Stimulated activated CD8-positive, alpha-beta memory T cell treated with anti-CD3 and anti-CD28 coated beads, Interleukin-15, amount 100 ng/mL, for 48 hours (primary cell): ENCODE results near the gene EEPD1.

Experiments used
- DNase-seq, 2 donors: peaks; one replicate each; pipeline ENCODE4 v3.0.0-alpha.2; 2020; ENCODE audit warnings: low read depth in 2 of 2

The EEPD1 gene

DNA sequence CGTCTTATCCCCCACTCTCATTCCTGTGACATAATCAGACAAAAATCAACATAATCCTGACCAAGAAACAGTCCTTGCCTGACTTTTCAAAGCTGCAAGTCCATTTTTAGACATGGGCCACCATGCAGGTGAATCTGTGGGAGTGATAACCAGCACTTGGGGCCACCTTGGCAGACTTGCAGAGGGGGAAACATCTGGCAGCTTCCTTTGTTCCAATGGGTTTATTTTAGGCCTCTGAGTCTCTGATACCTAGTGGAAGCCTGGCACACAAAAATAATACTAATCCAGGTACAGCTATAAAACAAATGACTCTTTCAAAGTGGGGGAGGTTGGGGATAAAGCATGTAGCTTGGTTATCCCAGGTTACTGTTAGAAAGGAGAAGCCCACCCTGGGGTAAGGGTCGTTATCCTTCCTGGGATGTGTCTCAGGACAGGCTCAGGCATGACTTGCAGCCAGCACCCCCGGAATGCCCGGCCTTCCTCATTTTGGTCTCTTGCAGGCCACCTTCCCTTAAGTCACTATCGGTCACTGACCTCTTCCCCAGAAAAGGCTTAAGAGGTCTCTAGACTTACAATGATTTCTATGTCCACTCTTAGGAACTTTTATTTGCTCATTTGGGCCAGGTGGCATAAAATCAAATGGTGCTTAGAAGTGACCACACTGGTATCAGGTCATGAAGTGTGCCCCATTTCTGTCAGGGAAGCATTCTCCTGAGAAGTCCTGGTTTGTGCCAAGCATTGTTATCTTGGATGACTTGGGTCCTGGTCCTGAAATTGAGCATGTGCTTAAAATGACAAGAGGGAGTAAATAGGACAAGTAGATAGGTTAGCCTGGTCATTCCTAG, 37.6 kb downstream of the EEPD1 start:
- DNase-seq = no peak

DNA sequence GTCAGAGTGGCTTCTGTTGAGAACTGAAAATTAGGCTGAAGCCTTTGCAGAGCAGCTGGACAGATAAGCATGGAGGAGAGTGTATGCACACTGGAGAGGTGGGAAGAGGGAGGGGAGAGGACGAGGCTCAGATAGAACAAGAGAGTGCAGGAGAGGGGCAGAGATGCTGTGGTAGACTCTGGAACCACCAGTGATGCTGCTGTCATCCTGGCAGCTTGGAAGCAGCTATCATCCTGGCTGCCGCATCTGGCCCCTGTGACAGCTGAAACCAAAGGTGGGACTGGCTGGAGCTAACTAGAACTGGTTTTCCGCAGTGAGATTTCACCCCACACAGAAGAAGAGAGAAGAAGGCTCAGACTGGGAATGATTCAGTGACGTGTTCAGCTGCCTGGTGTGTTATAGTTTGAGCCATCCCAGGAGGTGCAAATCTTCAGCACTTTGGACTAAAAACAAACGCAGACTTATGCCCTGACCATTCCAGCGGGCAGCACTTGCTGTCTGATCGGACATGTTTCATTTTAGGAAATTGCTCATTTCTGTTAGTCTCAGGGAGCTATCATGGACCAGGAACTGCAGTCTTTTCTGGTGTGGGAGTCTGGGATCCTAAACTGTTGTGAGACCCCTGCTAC, 38.4 kb downstream of the EEPD1 start:
- no peak for DNase-seq

DNA sequence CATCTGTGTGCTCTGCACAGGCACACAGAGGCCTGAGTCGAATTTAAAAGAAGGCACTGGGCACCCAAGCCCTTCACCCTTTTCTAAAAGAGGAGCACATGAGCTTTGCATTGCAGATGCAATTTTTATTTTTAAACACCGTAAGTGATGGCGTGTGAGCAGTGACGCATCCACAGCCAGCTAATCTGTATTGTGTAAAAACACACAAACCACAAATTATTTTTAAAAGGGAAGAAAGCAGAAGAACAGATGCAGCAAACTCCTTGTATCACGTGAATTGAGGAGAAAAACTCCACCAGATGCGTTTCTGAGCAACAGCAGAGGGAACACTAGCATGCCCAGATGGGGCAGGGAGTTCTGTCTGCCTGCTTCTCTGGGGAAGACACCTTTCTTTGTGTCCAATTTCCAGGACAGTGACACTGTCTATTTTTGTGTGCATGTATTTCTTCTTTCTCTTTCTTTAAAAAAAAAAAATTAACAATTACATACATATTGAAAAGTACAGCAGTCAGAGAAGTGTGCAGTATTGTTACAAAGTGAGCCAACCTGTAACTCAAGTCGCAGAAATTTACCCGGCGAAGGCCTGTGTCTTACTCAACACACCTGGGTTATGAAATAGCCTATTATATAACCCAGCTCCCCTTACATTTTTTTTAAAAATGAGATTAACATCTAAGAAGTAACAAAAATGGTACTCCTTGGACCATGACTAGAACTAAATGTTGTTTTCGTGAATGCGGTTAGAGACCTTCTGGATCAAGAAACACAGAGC, 39.2 kb downstream of the EEPD1 start:
- DNase-seq = no peak

DNA sequence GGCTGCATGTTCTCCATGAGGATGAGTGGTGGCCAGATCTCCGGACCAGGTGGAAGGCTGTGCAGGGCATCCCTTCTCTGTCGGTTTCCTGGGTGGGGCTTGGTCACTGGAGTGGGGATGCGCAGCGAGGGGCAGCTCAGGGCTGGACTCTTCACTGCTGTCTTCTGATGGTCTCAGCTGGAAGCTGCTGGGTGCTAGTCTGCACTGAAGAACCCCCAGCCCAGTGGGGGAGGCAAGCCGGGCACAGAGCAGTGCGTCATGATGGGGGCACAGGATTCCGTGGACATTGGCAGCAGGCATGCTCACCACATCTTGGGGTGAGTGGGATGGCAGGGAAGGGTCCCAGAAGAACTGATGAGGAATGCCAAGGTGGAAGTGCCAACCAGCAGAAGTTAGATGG, 39.8 kb downstream of the EEPD1 start:
- no peak for DNase-seq

DNA sequence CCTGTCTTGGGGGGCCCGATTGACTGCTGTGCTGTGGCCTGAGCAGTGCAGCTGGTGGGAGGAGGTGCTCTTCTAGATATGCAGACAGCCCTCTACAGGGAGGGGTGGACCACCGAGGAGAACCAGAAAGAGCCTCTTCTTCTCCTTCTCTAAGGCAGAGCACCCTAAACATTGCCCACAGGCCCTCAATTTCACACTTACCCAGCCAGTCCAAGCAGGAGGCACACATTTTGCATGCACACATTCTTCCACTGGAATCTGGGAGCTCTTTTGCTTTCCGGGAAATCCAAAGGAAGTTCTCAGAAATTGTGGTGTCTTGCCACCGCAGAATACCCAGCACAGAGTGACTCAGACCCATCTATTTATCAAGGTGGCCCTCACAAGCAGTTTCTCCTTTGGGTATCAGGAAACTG, 45.8 kb downstream of the EEPD1 start:
- no peak for DNase-seq

DNA sequence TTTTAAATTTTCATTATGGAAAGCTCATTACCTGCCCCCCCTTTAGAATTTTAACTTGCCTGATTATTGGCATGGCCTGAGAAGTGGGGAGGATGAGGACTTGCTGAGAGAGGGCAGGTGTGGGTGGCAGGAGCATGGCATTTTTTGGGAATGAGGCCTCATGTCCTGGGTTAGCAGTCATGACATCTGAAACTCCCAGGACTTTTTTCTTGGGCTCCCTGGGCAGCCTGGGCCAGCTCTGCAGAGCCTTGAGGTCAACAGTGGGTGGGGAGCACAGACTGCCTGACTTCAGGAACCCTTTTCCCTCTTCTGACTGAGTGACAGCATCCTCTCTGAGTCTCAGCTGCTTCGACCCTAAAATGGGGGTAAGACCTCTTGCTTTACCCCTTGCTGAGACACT, 46.3 kb downstream of the EEPD1 start:
- DNase-seq = no peak

DNA sequence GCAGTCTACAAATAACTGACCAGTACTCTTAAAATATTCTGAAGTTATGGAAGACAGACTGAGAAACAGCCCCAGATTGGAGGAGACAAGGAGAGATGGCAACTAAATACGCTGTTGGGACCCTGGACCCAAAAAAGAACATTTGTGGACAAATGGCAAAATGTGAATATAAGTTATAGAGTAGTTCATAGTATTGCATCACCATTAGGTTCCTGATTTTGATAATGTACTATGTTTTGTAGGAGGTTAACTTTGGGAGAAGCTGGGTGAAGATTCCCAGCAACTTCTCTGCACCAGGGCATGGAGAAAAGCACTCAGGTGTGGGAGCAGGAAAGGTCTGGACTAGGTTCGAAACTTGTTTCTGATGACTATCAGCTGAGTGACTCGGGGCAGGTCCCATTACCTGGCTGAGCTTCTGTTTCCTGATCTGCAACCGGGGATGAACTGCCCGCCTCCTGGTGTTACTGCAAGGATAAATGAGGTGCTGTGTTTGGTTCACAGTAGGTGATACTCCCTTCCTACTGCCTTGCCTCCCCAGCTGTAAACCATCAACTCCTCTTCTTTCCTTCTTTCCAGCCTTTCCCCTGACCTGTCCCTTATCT, 48.2 kb downstream of the EEPD1 start:
- DNase-seq = no peak

DNA sequence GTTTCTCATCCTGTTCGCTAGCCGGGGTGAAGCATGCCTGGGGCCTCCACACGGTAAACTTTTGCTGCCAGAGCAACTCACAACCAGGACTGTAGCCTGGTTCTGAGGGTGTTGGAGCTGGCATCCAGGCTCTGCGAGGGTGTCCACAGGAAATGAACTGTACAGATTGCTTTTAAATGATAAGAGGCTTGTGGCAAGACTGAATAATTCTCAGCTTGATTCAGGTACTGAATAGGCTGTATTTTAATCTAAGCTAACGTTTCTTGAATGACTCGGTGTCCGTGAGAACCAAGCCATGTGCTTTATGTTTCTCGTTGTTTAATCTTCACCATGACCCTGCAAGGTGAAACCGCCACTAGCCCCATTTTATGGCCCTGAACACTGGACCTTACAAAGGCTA, 49.3 kb downstream of the EEPD1 start:
- no peak for DNase-seq

DNA sequence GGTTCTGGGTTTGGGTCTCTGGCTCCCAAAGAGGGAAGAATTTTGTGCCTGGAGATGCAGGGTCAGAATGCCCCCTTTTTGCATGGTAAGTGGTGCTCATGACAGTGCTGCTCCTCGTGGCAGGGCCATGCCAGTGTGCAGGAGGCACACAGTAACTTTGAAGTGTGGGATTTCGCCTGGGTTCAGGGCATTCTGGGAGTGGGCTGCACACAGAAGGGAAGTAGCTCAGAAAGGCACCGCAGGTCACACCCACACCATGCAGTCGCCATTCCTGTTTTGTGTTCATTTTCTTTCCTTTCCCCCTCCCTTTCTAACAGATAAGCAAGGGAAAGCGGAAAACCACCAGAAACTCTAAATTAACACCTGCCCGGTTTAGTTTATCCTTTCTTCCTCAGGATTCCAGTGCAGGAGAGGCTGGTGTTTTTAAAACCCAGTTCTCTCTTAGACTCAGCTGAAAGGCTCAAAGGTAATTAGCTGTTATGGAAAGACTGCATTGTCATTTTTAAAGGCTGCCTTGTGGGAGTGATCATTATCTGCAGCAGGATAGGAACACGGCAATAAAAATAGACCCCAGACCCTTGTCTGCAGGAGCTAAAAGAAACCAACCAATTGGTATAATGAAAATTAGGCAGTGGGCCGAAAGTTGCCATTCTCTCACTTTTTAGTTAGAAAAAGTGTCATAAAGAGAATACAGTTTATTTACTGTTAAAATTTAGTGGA, 50.2 kb downstream of the EEPD1 start:
- DNase-seq = no peak

DNA sequence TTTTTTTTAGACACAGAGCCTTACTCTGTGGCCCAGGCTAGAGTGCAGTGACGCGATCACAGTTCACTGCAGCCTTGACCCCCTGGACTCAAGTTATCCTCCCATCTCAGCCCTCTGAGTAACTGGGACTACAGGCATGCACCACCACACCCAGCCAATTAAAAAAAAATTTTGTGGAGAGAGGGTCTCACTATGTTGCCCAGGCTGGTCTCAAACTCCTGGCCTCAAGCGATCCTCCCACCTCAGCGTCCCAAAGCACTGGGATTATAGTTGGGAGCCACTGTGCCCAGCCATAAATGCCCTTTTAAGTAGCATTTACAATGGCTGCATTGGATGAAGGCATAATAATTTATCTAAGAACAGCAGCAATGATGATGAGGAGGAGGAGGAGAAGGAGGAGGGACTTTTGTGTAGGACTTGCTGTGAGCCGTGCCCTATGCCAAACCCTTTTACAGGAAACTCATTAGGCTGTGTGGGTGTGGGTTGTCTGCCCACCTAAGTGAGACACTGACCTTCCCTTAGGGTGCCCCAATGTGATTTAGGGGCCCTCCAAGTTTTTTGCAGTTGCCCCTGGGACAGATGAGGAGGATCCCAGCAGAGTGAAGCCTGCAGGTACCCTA, 51.1 kb downstream of the EEPD1 start:
- DNase-seq = no peak

DNA sequence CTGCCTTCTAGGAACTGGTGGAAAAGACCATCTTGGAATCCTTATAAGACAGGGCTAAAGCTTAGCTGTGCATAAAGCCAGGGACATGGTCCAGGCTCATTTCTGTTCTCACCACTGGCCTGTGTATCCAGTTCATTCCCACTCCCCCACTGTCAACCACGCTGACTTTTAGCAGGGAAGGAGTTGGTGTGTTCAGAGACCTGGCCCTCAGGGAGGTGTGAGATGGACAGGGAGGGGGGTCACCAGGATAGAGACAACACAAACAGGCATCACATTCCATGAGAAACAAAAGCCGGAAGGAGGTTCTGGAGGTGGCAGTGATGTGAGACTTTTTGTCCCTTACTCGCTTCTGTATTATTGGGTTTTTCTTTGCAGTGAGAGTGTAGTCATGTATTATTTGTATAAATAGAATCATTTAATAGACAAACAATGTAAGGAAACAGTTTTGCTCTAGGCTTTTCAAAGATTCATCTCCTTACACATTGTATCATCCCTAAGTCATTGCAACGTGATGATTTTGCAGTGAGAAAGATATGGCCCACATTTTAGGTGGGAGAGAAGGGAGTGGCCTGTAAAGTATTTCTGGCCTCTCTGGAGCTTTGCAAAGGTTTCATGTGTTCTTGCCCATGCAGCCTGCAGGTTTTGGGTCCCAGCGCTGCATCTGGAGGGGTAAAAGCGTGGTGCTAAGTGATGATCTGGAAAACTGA, 52.0 kb downstream of the EEPD1 start:
- no peak for DNase-seq

DNA sequence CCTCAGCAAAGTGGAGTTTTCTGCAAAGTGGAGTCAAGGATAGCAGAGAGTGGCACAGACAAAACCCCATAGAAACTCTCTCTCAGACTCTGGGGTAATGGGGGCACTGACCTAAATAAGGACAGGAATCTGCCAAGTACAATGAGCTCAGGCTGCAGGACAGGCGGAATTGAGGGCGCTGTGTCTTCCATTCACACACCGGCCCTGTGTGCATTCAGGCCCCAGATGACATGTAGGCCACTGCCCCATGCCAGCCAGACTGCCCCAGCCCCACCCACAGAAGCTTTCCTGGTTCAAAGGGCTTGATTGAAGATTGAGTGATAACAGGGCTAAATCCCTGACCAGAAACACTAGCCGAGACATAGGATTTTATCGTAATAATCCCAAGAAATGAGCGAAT, 52.7 kb downstream of the EEPD1 start:
- no peak for DNase-seq

DNA sequence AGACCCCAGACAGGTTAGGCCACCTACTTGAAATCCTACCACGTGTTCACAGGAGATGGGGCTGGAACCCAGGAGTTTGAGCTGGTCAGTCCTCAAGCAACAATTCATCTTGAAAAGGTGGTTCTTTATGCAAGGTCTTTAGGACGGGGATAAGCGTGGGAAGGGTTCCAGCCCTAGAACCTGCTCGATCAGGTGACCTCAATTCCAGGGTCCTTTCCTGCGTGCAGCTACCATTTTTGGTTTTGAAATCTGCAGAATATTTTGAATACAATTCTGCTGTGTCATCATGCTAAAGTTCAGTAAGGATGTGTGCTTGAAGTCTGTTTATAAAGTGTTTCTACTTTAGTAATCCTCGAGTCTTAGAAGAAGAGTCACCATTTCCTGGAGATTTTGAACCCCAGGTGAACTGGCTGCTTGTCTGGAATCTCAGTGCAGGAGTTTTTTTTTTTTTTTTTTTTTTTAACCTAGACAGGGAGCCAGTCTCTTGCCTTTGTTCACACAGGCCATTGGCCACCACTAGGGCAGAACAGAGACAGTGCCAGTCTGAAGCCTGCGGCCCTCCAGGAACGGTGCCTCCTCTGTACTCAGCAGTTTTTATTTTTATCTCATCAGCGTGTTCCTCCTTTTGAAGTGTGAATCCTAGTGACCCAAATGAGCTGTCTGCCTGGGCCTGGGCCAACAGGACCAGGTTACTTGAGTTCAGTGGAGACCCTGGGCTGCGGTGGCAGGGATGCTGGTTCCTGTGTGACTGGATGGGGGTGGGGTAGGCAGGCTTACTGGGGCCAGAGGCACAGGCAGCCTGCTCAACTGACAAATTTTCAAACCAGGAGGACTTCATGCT, 54.6 kb downstream of the EEPD1 start:
- DNase-seq = no peak

DNA sequence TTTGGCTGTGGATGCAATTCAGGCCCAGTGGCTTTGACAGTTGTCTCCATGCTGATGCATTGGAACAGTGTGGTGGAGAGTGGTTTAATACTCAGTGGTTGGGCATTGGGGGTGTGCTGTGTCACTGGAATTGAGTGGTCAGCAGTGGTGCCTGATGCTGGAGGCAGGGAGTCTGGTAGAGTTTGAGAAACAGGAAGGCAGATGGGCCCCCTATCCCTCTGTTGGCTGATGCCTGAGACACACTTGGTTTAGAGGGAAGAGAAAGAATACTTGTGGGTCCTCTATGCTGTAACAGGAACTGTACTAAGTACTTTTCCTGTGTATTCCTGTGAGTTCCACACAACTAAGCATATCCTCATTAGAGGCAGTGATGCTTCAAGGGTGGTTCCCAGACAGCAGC, 55.4 kb downstream of the EEPD1 start:
- DNase-seq = no peak

DNA sequence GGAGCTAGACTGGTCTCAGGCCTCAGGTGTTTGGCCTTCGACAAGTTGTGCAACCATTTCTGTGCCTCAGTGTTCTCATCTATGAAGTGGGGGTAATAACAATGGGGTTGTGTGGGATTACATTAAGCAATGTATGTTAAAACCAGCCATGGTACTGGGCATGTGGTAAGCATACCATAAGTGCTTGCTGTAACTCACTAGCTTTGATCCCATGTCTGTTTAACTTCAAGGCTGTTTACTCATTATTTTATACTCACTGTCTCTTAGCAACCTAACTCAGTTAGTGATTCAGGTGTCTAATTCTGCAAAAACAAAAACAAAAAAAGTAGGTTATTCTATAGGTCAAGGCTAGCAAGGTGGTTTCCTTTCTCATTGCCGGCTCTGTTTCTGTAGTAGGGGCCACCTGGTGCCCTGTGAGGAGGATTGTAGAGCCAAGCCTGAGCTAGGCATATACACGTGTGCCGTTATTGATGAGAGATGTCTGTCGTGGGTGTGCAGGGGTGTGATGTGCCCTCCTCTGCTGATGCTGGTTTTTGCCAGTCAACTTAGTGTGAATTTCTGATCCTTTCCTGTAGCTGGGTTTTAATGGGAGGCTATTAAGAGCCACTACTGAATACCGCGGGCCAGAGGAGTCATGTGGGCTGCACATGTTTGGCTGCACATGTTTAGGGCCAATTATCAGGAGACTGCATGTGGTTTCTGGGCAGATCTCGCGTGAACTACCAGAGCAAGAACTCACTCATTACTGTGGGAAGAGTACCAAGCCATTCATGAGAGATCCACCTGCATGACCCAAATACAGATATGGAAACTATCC, 56.2 kb downstream of the EEPD1 start:
- no peak for DNase-seq

DNA sequence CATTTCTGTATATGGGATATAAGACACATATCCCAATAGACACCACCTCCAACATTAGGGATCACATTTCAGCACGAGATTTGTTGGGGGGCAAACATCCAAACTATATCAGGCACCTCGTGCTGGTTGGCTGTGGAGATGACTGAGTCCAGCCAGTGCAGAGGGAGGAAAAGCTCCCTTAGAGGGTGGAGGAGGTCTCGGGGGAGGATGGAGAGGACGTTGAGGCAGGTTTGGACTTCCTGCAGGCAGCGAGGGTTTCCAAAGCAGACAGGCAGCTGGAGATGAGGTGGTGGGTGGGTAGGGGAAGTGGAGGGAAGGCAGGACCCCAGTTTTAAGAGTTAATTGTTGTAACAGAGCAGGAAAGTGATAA, 56.7 kb downstream of the EEPD1 start:
- DNase-seq = no peak

DNA sequence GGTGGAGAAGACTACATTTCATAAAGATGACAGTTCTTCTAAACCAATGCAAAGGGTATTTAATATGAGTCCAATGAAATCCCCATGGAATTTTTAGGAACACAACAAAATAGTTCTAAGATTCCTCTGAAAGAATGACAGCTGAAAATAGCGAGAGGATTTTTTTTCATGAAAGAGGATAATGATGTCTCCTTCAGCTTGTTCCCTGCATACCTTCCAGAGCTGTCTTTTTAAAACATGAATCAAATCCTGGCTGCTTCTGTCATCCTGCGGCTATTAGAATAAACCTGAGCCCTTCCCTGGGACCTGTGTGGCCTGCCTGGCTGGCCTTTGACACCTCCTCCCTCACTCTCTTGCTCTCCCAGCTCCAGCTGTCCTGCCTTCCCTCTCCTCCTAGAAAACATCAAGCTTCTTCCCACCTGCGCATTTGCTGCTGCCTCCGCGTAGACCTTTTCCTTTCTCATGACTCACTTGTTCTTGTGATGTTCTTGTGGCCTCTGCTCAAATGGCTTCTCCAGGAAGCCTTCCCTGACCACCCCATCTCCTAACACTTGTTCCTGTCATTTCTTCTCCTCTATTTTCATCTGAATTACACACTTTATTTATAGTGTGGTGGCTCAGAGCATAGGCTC, 57.4 kb downstream of the EEPD1 start:
- no peak for DNase-seq
